CD4-positive, alpha-beta T cell treated with Interleukin-4 for 1 hour (primary cell): ENCODE data around the gene TBC1D3.
"Not testable (repeated sequence)": the region's sequence is repeated elsewhere in the genome, so short reads cannot be mapped to it uniquely, and the experiment has no call there.

Experiments
- DNase-seq, 2 donors: peaks; one replicate each; pipeline ENCODE4 v3.0.0-alpha.2; 2020 to 2022

Gene TBC1D3

DNA sequence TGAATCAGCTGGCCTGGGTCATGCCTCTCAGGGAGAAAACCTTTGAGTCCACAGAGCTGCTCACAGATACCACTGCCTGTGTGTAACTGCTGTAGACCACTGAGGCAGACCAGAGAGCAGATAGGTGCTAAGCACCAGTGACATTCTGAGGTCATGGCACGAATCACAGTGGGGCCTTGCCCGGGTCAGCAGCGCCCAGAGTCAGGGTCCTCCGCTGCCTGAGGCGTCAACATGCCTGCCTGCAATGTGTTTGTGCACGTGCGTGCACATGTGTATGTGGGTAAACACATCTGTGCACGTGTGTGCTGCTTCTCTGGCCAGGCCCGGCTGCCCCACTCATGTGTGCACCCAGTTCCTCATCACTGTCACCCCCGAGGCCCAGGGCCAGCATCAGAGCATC is at the start of gene TBC1D3:
Gene TBC1D3, minus strand, starts transcription at position 101 of the 400 bp plus-strand sequence. CDS start 1,526 bp downstream, outside the sequence.
- DNase-seq: not testable (repeated sequence)

GRCh38 chr17:38232790-38233189 is 40.4 kb upstream of the TBC1D3 start:
- DNase-seq: not testable (repeated sequence)

DNA sequence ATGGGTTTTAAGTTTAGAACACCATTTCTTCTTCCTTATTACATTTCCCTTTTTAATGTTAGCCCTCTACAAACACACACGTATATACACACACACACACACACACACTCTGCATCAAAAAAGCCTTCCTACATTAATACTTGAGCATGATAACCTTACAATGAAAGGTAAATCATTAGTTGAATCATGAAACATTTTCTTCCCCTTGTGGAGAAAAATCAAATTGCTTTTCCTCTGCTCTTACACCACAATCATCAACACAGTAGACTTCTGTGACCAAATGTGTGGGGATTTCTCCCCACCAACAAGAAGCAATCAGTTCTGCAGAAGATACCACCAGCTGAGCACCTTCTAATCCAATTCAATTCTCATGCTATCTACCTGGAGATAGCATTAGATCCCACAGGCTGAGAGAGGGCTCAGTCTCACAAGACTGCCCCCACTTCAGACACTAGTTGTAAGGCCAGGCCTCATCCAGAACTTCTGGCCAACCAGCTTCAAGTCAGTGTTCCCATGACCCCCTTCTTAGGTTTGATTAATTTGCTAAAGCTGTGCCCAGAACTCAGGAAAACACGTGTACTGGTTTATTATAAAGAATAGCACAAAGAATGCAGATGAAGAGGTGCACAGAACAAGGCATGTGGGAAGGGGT is 33.6 kb upstream of the TBC1D3 start:
- DNase-seq: not testable (repeated sequence)

- DNase-seq: not testable (repeated sequence)
Observed at GRCh38 chr17:38220867-38221266, 28.5 kb upstream of the TBC1D3 start.

DNA sequence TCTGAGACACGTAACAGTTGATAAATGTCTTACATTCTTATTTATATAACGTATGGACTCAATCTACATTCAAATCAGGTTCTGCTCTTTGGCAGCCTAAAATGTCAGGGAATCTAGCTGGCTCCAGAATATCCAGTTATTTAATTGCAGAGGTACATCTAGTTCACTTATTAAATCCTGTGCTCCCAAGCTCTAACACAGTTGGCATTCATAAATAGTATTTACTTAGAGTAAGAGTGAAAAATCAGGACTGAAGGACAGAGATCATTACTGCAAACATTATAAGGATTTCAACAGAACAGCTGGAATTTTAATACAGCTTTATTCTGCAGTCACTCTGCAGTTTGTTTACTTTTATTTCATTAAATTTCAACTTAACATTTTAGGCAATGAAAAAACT is 7.9 kb upstream of the TBC1D3 start:
- not testable (repeated sequence) for DNase-seq

- DNase-seq: not testable (repeated sequence)
Observed at GRCh38 chr17:38134860-38135259, 57.5 kb downstream of the TBC1D3 start.
